NCI-H1694 treated with DMSO at 0.1 percent for 48 hours (cell line): ENCODE results near the gene GSN.

Experiments
- DNase-seq: peaks from one replicate; lab custom pipeline; 2025; lab: John Stamatoyannopoulos, UW

Gene GSN

DNA sequence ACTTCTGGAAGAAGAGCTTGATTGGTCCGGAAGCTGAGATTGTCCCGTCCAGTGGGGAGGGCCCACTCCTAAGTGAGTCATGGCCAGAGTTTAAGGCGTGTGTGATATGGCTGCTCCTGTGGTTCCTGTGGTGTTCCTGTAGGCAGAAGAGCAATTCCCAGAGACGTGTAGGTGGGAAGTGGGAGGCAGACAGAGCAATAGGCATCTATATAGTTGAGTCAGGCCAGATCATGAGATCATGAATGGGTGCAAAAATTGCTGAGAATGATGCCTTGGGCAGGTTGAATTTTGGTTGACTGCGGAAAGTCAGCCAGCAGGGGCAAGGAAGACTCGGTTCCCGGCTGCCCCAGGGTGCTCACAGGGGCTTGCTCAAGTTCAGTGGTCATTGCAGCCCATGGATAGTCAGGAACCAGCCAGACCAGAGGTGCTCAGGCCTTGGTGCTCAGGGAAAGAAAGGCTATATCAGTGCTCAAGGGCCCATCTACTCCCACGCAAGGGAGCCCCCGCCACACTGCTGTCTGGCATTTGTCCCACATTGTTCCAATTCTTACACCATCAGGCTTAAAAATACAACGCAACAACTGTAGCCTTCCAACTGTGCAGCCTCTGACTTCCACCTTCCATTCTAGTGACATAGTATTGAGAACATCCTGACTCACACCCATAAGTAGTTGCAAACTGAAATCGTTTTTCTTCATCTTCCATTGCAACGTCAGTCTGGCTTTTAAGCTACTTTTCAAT lies 21.0 kb upstream of the GSN start:
- no peak for DNase-seq

- DNase-seq: no peak
Measured at GRCh38 chr9:121249563-121249962, 18.4 kb upstream of the GSN start.

- no peak for DNase-seq
Measured at GRCh38 chr9:121252104-121252851, 15.7 kb upstream of the GSN start.

GRCh38 chr9:121253162-121253561 lies 14.8 kb upstream of the GSN start:
- DNase-seq: no peak

DNA sequence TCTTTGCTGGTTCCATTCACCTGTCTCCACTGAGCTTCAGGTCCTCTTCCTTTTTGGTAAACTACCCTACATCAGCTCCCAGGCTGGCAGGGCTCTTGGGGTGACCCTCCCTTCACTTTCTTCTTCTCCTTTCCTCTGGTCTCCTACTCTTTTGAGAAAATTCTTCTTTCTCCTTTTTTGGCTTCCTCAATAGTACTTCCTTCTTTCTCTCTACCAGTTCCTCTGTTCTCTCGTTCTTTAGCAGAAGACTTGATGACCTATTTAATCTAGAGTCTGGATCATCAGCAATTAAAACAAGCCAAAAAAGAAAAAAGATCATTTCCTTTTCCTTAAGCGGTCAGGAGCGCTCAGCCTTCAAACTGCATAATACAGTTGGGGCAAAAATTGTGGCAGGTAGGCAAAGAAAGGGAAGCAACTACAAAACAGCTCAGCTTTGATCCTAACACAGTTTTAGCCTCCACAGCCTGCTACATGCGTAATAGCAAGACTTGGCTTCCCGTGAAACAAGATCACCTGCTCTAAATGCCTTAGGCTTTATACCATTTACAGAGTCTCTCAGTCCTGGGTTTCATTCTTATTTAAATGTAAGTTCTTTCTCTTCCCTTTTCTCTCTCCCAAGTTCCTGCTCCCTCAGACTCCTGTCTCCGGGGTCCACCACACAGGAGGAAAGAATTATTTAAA lies 14.0 kb upstream of the GSN start:
- no peak for DNase-seq

GRCh38 chr9:121259498-121259897 lies 8.5 kb upstream of the GSN start:
- no peak for DNase-seq

- no peak for DNase-seq
Measured at GRCh38 chr9:121259935-121260334, 8.0 kb upstream of the GSN start.

DNA sequence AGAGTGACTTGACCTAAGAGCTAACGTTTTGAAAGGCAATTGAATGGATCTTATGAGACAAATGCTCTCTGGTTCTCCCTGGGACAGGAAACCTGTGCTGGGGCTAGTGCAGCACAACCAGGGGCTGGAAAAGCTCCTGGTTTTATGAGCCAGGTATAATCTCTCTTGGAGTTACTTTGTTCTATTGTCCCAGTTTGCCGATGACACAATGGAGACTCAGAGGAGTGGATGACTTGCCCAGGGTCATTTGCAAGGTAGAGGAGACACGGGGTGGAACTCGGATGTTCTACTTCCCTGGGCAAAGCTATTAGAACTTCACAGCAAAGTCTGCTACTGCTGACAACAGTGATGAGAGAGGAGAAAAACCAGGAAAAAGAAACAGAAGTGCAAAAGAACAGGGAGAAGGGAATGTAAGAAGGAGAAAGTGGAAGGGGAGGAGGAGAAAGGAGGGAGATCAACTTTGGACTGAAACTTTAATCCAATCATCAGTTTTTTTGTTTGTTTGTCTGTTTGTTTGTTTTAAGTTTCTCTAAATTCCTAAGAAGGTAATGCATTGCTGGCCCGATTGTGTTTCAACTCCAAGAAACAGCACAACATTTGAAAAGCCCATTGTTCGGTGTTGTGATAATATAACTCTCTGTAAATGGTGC lies 7.4 kb upstream of the GSN start:
- DNase-seq: no peak

DNA sequence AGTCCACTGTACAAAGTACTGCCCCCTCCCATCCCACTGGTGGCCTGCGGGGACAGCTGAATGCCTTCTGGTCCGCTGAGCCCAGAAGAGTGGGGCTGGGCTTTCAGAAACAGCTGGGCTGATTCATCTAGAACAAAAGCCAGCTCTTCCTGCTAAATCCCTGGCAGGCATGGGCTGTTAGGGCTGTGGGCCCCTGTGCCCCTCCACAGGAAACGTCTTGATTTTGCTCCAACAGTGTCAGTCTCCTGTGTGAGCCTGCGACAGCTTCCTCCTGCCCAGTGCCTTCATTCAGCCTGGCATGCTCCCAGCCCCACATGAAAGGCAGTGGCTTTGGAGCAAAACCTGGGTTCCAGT lies 6.9 kb upstream of the GSN start:
- DNase-seq: peak; percentile 27

DNA sequence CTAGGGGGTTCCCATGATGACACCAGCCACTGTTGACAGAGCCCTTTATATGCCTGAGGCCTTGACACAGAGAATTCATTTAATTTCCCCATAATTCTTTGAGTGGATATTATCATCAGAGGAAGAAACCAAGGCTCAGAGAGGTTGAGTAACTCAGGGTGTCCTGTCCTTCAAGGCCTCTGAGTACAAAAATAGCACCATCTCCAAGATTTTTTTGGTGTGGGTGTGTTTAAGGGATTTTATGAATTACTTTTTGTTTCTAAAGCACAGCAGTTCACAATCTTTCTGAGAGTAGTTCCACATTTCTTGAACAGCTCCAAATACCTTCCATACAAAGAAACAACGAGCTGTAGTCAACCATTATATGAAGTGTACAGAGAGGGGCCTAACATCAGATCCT lies 6.2 kb upstream of the GSN start:
- no peak for DNase-seq

GRCh38 chr9:121262423-121262822 lies 5.5 kb upstream of the GSN start:
- DNase-seq: no peak

DNA sequence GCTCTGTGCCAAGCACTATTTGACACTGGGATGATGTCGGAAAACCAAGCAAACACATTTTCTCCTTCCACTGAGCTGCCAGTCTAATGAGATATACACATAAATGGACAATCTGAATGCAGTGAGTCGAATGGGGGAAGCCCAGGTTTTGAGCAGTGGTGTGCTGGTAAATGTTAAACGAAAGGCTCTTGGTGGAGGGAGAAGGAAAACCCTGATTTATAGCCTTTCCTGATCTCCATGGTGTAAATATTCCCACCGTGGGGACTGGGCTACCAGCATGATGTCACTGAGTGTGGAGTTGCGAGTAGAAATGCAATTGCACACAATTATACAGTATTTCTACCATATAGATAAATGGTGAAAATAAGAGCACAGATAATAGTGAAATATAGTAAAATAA lies 5.0 kb upstream of the GSN start:
- no peak for DNase-seq

DNA sequence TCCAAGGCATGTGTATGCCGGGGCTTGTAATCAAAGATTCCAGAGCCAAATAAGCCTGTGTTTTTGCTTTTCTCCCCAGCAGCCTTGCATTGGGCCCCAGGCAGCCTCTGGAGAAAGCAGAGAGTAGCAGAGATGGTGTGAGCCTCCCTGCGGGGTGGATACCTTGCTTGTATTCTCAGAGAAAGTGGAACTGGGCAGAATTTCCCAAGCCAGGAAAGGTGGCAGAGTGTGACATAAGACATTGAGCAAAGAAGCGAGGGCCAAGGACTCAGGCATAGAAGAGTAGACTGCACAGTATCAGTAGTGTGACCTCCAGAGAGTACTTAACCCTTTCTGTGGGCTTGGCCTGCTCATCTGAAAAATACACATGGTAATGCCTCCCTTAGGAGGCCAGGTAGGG lies 1.6 kb upstream of the GSN start:
- no peak for DNase-seq

- DNase-seq: no peak
Measured at GRCh38 chr9:121266906-121267650, 884 bp upstream of the GSN start.

DNA sequence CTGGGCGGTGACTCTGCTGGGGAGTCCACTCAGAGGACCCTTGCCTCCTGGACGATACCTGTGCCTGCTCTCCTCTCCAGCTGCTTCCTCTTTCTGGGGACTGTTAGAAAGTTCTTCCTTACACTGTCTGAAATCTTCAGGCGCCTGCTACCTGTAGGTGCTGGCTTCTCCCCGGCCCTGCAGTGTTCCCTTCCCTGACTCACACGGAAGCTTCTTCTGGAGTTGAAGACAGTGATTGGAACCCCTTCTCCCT lies 562 bp downstream of the GSN start:
- DNase-seq: no peak

GRCh38 chr9:121268851-121269641 lies 1.1 kb downstream of the GSN start:
- no peak for DNase-seq

DNA sequence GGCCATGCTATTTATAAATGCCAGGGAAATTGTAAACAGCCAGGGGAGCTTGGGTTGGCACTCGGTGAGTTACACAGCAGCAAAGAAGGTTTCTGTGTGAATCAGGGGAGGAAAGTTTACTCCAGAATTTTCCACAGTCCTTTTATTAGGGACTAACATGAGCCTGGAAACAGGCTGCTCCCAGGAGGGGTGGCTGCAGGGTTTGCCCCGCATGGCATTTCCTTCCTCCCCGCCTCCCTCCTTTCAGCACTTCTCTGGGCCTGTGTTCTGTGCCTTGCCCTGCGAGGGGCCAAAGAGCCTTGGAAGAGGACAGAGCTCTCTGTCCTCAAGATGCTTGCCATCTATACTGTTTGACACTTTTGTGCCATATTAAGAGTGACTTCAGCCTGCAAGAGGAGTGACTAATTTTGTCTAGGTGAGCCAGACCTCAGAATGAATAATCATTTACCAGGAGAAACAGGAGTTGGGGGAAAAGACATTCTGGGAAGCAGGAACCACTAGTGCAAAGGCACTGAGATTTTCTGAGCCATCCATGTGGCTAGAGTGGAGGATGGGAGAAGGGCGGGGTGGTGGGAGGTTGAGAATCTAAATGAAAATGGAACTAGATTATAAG lies 1.8 kb downstream of the GSN start:
- no peak for DNase-seq

GRCh38 chr9:121271368-121272341 lies 3.7 kb downstream of the GSN start:
- DNase-seq: no peak

DNA sequence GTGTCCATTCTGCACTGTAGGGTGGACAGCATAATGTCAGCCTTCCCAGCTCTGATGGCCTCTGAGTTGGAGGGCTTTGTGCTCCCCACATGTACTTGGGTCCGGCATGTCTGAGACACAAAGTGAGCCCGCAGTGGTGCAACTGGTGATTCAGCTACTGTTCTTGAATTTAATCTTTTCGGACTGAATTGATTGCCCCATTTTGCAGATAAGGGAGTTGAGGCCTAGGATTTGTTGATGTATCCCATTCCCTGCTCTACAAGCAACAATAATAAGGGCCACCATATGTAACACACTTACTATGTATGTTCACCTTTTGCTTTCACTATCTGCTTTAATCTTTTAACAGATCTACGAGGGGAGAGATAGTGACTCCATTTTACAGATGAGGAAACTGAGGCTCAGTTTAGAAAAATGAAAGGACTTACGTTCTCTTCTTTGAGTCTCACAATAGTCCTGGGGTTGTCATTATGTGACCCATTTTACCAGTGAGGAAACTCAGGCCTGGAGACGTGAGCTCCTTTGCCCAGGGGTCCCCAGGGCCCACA lies 4.5 kb downstream of the GSN start:
- no peak for DNase-seq
